K562 (cell line): Measurements from ENCODE around the gene PPT2. TPM values are rescaled to one million over a fixed set of nuclear protein-coding genes. Genes with fewer than 3 reads are reported as not detected.
A peak's percentile ranks its signal among the peaks of the same experiment; 100 is the strongest.

Experiments
- ARNT ChIP-seq, 2 experiments: fragments of 450-650 bp; IDR thresholded peaks; 2 replicates each; pipeline ENCODE4 v1.6.1; 2016; ENCODE audit warnings: mild to moderate bottlenecking in 1 of 2
- BACH1 ChIP-seq: fragments of 200-800 bp; sonication (Bioruptor generic); IDR thresholded peaks from 2 replicates; pipeline ENCODE4 v1.6.1; 2016; ENCODE audit warnings: missing genetic modification characterization, missing compliant biosample characterization
- CBFA2T2 ChIP-seq: fragments of 450-650 bp; conservative IDR thresholded peaks from 2 replicates; pipeline ENCODE4 v1.6.1; 2017; ENCODE audit warnings: mild to moderate bottlenecking
- CXXC5 ChIP-seq: fragments of 250-450 bp; sonication (Bioruptor Pico); IDR thresholded peaks from 2 replicates; pipeline ENCODE4 v1.8.0; 2022; ENCODE audit warnings: inconsistent platforms, mild to moderate bottlenecking, moderate library complexity
- E2F4 ChIP-seq: sonication (generic); formaldehyde crosslinking; IDR thresholded peaks from 2 replicates; pipeline ENCODE4 v1.8.0; 2022; ENCODE audit warnings: mild to moderate bottlenecking, low read depth, missing genetic modification reagents
- EGR1 ChIP-seq: fragments of 450-650 bp; conservative IDR thresholded peaks from 2 replicates; pipeline ENCODE4 v1.6.1; 2017; ENCODE audit warnings: mild to moderate bottlenecking
- ESRRA ChIP-seq: fragments of 450-650 bp; IDR thresholded peaks from 2 replicates; pipeline ENCODE4 v1.6.1; 2014; ENCODE audit warnings: low read depth, mild to moderate bottlenecking, moderate library complexity, borderline replicate concordance
- FOSL1 ChIP-seq: fragments of 200-800 bp; sonication (Bioruptor generic); conservative IDR thresholded peaks from 2 replicates; pipeline ENCODE4 v1.6.1; 2016; ENCODE audit warnings: missing genetic modification characterization, missing compliant biosample characterization
- GABPA ChIP-seq: fragments of 200-800 bp; sonication (Bioruptor generic); conservative IDR thresholded peaks from 2 replicates; pipeline ENCODE4 v1.6.1; 2016; ENCODE audit warnings: low read depth, missing genetic modification characterization, missing compliant biosample characterization
- GABPB2 ChIP-seq: fragments of 250-450 bp; sonication (Bioruptor Pico); conservative IDR thresholded peaks from 2 replicates; pipeline ENCODE4 v1.5.1; 2021; ENCODE audit warnings: mild to moderate bottlenecking
- HNRNPK ChIP-seq: fragments of 200-400 bp; formaldehyde crosslinking; IDR thresholded peaks from one replicate; pipeline ENCODE4 v1.6.1; 2018; ENCODE audit warnings: mild to moderate bottlenecking, low read depth, low read length; ENCODE audit not compliant: poor library complexity, severe bottlenecking
- MBD2 ChIP-seq: sonication (generic); IDR thresholded peaks from 2 replicates; pipeline ENCODE4 v1.6.1; 2016; ENCODE audit warnings: low read depth, borderline replicate concordance
- NCOR1 ChIP-seq: fragments of 450-650 bp; IDR thresholded peaks from 2 replicates; pipeline ENCODE4 v1.6.1; 2016; ENCODE audit warnings: mild to moderate bottlenecking, moderate library complexity
- NFRKB ChIP-seq: fragments of 450-650 bp; IDR thresholded peaks from 2 replicates; pipeline ENCODE4 v1.6.1; 2016; ENCODE audit warnings: low read depth
- PHB2 ChIP-seq: fragments of 450-650 bp; IDR thresholded peaks from 2 replicates; pipeline ENCODE4 v1.6.1; 2017; ENCODE audit warnings: low read depth
- PTTG1 ChIP-seq: fragments of 450-650 bp; IDR thresholded peaks from 2 replicates; pipeline ENCODE4 v1.6.1; 2016; ENCODE audit warnings: low read depth, mild to moderate bottlenecking, missing genetic modification characterization, missing compliant biosample characterization
- RAD51 ChIP-seq: fragments of 450-650 bp; IDR thresholded peaks from 2 replicates; pipeline ENCODE4 v1.7.1; 2016; ENCODE audit warnings: low read depth, mild to moderate bottlenecking, borderline replicate concordance
- RFX5 ChIP-seq: IDR thresholded peaks from 2 replicates; pipeline ENCODE4 v1.6.1; 2011; ENCODE audit warnings: low read depth, mild to moderate bottlenecking, improper control_type of control experiment, low read length
- SMARCC2 ChIP-seq: fragments of 450-650 bp; IDR thresholded peaks from 2 replicates; pipeline ENCODE4 v1.6.1; 2017; ENCODE audit warnings: antibody characterized with exemption, moderate library complexity, mild to moderate bottlenecking, low read depth
- SOX6 ChIP-seq: fragments of 450-650 bp; IDR thresholded peaks from 2 replicates; pipeline ENCODE4 v1.6.1; 2014; ENCODE audit warnings: mild to moderate bottlenecking
- TFAM ChIP-seq: fragments of 250-450 bp; sonication (Bioruptor Pico); conservative IDR thresholded peaks from 2 replicates; pipeline ENCODE4 v1.5.0; 2021; ENCODE audit warnings: mild to moderate bottlenecking, moderate library complexity
- TGIF2 ChIP-seq: sonication (generic); formaldehyde crosslinking; IDR thresholded peaks from 2 replicates; pipeline ENCODE4 v1.8.1; 2022; ENCODE audit warnings: mild to moderate bottlenecking, missing genetic modification reagents, moderate library complexity
- ZNF134 ChIP-seq: fragments of 250-450 bp; sonication (Bioruptor Pico); conservative IDR thresholded peaks from 2 replicates; pipeline ENCODE4 v1.4.0; 2020
- ZNF239 ChIP-seq: fragments of 250-450 bp; sonication (Bioruptor Pico); IDR thresholded peaks from 2 replicates; pipeline ENCODE4 v1.4.0; 2020; ENCODE audit warnings: mild to moderate bottlenecking
- ZNF324 ChIP-seq: fragments of 250-450 bp; sonication (Bioruptor Pico); IDR thresholded peaks from 2 replicates; pipeline ENCODE4 v1.4.0; 2020; ENCODE audit warnings: mild to moderate bottlenecking
- polyA plus RNA-seq, 8 experiments: library from polyadenylated mRNA; depleted of rRNA in 4 of 8; stranded (reverse) in 5 of 8; unstranded in 3 of 8; fragments of >200 nt; fragmentation: Nextera tagmentation in 2 of 8; fragmentation: Illumina TruSeq in 1 of 8; extraction: Ambion mirVana in 2 of 8; extraction: Trizol in 1 of 8; gene quantifications; 2 replicates each; pipeline versions ENCODE4 v1.2.1 to v1.2.3, GENCODE V29; 2011 to 2014; ENCODE audit warnings: inconsistent platforms in 1 of 8, missing spikeins in 1 of 8
- total RNA-seq, 7 experiments: library from RNA; depleted of rRNA in 6 of 7; stranded (reverse); fragments of >200 nt in 6 of 7; fragmentation: Illumina TruSeq in 2 of 7; extraction: Trizol in 2 of 7; gene quantifications; 2 replicates each; pipeline versions ENCODE4 v1.2.1 to v1.2.3, GENCODE V29; 2011 to 2021; ENCODE audit warnings: low replicate concordance in 1 of 7
- TF ChIP-seq, protein P1 (sequence below): fragments of 450-650 bp; formaldehyde crosslinking; IDR thresholded peaks from 2 replicates; pipeline ENCODE4 v1.4.0; 2020; ENCODE audit warnings: mild to moderate bottlenecking
- TF ChIP-seq, protein P2 (sequence below): fragments of 250-450 bp; sonication (Bioruptor Pico); IDR thresholded peaks from 2 replicates; pipeline ENCODE4 v1.9.0; 2021; ENCODE audit warnings: mild to moderate bottlenecking
- TF ChIP-seq, protein P3 (sequence below): fragments of 250-450 bp; sonication (Bioruptor Pico); IDR thresholded peaks from 2 replicates; pipeline ENCODE4 v1.4.0; 2020; ENCODE audit warnings: mild to moderate bottlenecking

PPT2 gene
- total and polyA plus RNA-seq, 9 of the 15 experiments (the other 6 are each of a cell fraction or from before 2014, with no cell fraction given), result 27.4 to 98.8 (median 69.9) TPM

- TF ChIP-seq, protein P1, sequence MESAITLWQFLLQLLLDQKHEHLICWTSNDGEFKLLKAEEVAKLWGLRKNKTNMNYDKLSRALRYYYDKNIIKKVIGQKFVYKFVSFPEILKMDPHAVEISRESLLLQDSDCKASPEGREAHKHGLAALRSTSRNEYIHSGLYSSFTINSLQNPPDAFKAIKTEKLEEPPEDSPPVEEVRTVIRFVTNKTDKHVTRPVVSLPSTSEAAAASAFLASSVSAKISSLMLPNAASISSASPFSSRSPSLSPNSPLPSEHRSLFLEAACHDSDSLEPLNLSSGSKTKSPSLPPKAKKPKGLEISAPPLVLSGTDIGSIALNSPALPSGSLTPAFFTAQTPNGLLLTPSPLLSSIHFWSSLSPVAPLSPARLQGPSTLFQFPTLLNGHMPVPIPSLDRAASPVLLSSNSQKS (CRISPR knock-in tag), result no peak
- TF ChIP-seq RAD51 (no peak), TGIF2 (CRISPR knock-in tag) (no peak), NCOR1 (no peak), HNRNPK (no peak), SMARCC2 (no peak), SOX6 (0 out of 2 replicates have a peak, but pooled peaks have one; percentile 16), EGR1 (no peak), CBFA2T2 (no peak), TFAM (CRISPR knock-in tag) (no peak), GABPA (tag) (no peak), CXXC5 (no peak), GABPB2 (no peak), BACH1 (tag) (0 out of 2 replicates have a peak, but pooled peaks have one; percentile 19), ARNT (IDR thresholded peaks at IDR 0.05) (0 out of 4 replicates have a peak, but pooled peaks of 1 of the 2 experiments have one; percentile 75), ESRRA (no peak; the same call in none of the 2 replicates), PTTG1 (no peak), E2F4 (CRISPR knock-in tag) (no peak), NFRKB (no peak), FOSL1 (tag) (peak; percentile 43; the same call in 1 of the 2 replicates), RFX5 (no peak), PHB2 (no peak), ZNF134 (no peak), ZNF239 (CRISPR knock-in tag) (no peak), MBD2 (no peak), ZNF324 (CRISPR knock-in tag) (no peak)
- TF ChIP-seq, protein P2, sequence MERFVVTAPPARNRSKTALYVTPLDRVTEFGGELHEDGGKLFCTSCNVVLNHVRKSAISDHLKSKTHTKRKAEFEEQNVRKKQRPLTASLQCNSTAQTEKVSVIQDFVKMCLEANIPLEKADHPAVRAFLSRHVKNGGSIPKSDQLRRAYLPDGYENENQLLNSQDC (CRISPR knock-in tag), result no peak
- TF ChIP-seq, protein P3, sequence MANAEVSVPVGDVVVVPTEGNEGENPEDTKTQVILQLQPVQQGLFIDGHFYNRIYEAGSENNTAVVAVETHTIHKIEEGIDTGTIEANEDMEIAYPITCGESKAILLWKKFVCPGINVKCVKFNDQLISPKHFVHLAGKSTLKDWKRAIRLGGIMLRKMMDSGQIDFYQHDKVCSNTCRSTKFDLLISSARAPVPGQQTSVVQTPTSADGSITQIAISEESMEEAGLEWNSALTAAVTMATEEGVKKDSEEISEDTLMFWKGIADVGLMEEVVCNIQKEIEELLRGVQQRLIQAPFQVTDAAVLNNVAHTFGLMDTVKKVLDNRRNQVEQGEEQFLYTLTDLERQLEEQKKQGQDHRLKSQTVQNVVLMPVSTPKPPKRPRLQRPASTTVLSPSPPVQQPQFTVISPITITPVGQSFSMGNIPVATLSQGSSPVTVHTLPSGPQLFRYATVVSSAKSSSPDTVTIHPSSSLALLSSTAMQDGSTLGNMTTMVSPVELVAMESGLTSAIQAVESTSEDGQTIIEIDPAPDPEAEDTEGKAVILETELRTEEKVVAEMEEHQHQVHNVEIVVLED (CRISPR knock-in tag), result no peak
Observed at GRCh38 chr6:32118782-32119628, 34.9 kb upstream of the PPT2 start (continued).
